Cardiac muscle cell (in vitro differentiated cells and primary cell): Measurements from ENCODE around the gene GPR27. TPM values are rescaled to one million over a fixed set of nuclear protein-coding genes. Genes with fewer than 3 reads are reported as not detected.

ENCODE experiments used
- DNase-seq, 2 donors: peaks; one replicate each; pipeline versions ENCODE4 v3.0.0 to v3.0.0-alpha.2; 2010 to 2017; ENCODE audit warnings: low read depth in 1 of 2, low spot score in 1 of 2
- H3K27ac ChIP-seq: fragments of 200-600 bp; sonication (generic); 2 replicates; pipeline ENCODE4 v1.5.1; 2016
- H3K27me3 ChIP-seq: fragments of 200-600 bp; sonication (generic); 2 replicates; pipeline ENCODE4 v1.6.0; 2016; ENCODE audit warnings: control low read depth
- H3K36me3 ChIP-seq: fragments of 200-600 bp; sonication (generic); 2 replicates; pipeline ENCODE4 v1.5.1; 2016; ENCODE audit warnings: control low read depth
- H3K4me1 ChIP-seq: fragments of 200-600 bp; sonication (generic); 2 replicates; pipeline ENCODE4 v1.8.1; 2017; ENCODE audit warnings: low read depth, mild to moderate bottlenecking, mixed run types
- H3K4me3 ChIP-seq: fragments of 200-600 bp; sonication (generic); 2 replicates; pipeline ENCODE4 v1.5.1; 2016; ENCODE audit warnings: mild to moderate bottlenecking
- H3K9me3 ChIP-seq: fragments of 200-600 bp; sonication (generic); 2 replicates; pipeline ENCODE4 v1.5.1; 2017; ENCODE audit warnings: low read depth, mild to moderate bottlenecking, control low read depth
- polyA plus RNA-seq: library from polyadenylated mRNA; unstranded; fragments of >200 nt; fragmentation: Nextera tagmentation; extraction: Ambion mirVana; gene quantifications from 2 replicates; pipeline ENCODE4 v1.2.1, GENCODE V29; 2016
- total RNA-seq: library from RNA; depleted of rRNA; stranded (reverse); fragments of >200 nt; gene quantifications from 2 replicates; pipeline ENCODE4 v1.2.3, GENCODE V29; 2016
- TF ChIP-seq, protein P1 (sequence below): IDR thresholded peaks from 2 replicates; pipeline ENCODE4 v1.5.1; 2012; ENCODE audit warnings: low read depth, mild to moderate bottlenecking, low read length

Gene GPR27
- total and polyA plus RNA-seq, 2 experiments from 2014 or later = 12.9 to 23.8 TPM

DNA sequence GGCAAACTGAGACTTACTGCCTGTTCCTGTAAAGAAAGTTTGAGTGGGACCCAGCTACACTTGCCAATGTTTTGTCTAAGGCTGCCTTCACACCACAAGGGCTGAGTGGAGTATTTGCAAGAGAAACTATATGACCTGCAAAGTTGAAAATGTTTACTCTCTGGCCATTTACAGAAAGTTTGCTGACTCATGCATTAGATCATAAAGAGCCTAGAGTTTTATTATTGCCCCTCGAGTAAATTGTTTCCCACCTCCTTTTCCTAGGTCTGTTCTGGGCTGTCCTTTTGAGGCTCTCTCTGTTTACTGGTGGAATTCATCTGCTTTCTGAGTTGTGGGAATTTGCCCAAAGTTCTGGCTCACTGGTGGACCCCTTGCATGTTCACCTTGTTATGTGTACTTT lies 38.0 kb downstream of the GPR27 start:
- H3K4me3 ChIP-seq = no peak overlapping the region
- no peaks in the 10 kb centered on the region for H3K36me3 ChIP-seq
- H3K27ac ChIP-seq = no peak overlapping the region
- H3K9me3 ChIP-seq = no peaks in the 10 kb centered on the region
- TF ChIP-seq, protein P1, sequence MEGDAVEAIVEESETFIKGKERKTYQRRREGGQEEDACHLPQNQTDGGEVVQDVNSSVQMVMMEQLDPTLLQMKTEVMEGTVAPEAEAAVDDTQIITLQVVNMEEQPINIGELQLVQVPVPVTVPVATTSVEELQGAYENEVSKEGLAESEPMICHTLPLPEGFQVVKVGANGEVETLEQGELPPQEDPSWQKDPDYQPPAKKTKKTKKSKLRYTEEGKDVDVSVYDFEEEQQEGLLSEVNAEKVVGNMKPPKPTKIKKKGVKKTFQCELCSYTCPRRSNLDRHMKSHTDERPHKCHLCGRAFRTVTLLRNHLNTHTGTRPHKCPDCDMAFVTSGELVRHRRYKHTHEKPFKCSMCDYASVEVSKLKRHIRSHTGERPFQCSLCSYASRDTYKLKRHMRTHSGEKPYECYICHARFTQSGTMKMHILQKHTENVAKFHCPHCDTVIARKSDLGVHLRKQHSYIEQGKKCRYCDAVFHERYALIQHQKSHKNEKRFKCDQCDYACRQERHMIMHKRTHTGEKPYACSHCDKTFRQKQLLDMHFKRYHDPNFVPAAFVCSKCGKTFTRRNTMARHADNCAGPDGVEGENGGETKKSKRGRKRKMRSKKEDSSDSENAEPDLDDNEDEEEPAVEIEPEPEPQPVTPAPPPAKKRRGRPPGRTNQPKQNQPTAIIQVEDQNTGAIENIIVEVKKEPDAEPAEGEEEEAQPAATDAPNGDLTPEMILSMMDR = no peak
- no peaks in the 10 kb centered on the region for H3K4me1 ChIP-seq
- DNase-seq = no peak
- H3K27me3 ChIP-seq = peaks cover 11% of the 10 kb centered on the region

GRCh38 chr3:71796290-71796689 lies 42.6 kb downstream of the GPR27 start:
- Histone ChIP-seq H3K36me3 (no peaks in the 10 kb centered on the region), H3K9me3 (no peaks in the 10 kb centered on the region), H3K4me1 (no peaks in the 10 kb centered on the region), H3K27me3 (no peaks in the 10 kb centered on the region), H3K4me3 (no peak overlapping the region), H3K27ac (no peak overlapping the region)
- DNase-seq = no peak
- TF ChIP-seq, protein P1 = no peak

GRCh38 chr3:71797455-71797854 lies 43.8 kb downstream of the GPR27 start:
- Histone ChIP-seq H3K4me3 (no peak overlapping the region), H3K27me3 (no peaks in the 10 kb centered on the region), H3K4me1 (no peaks in the 10 kb centered on the region), H3K36me3 (no peaks in the 10 kb centered on the region), H3K27ac (no peak overlapping the region), H3K9me3 (no peaks in the 10 kb centered on the region)
- DNase-seq = no peak
- TF ChIP-seq, protein P1 = no peak

DNA sequence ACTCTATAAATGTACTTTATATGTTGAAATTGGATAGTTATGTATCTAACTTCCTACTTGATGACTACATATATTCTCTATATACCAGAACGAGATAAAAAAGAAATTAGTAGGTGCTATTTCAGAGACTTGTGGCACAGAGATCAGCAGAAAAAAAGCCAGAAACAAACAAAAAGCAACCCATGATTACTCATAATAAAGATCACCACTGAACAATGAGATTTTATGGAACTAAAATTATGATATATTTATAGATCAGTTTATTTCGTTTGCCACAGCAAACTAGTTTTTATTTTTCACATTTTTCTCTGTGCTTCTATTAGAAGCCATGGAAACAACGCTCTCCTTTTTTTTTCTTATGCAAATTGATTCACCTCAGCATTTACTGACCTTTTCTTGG lies 46.4 kb downstream of the GPR27 start:
- Histone ChIP-seq H3K36me3 (no peaks in the 10 kb centered on the region), H3K4me1 (no peaks in the 10 kb centered on the region), H3K27ac (no peak overlapping the region), H3K9me3 (no peaks in the 10 kb centered on the region), H3K27me3 (no peaks in the 10 kb centered on the region), H3K4me3 (no peak overlapping the region)
- TF ChIP-seq, protein P1 = no peak
- DNase-seq = no peak

GRCh38 chr3:71801986-71802385 lies 48.3 kb downstream of the GPR27 start:
- no peaks in the 10 kb centered on the region for H3K9me3 ChIP-seq
- no peaks in the 10 kb centered on the region for H3K36me3 ChIP-seq
- DNase-seq = no peak
- no peak overlapping the region for H3K27ac ChIP-seq
- no peak overlapping the region for H3K4me3 ChIP-seq
- TF ChIP-seq, protein P1 = no peak
- no peaks in the 10 kb centered on the region for H3K4me1 ChIP-seq
- H3K27me3 ChIP-seq = no peaks in the 10 kb centered on the region

DNA sequence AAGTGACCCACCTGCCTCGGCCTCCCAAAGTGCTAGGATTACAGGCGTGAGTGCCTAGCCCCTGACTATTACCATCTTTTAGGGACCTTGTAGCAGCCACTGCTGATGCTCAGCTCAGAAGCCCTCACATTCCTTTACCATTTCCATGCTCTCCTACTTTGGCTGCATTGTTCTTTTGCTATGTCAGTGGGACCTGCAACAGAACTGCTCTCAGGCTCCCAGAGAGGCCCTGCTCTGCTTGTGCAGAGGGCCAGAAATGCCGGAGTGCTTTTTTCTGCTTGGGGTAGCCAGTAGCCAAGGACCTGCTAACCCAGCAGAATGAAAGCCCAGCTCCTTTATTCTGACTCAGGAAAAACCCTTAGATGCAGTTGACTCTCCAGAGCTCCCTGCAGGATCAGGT lies 49.6 kb downstream of the GPR27 start:
- no peak overlapping the region for H3K4me3 ChIP-seq
- no peak for DNase-seq
- H3K27ac ChIP-seq = no peak overlapping the region
- H3K27me3 ChIP-seq = no peaks in the 10 kb centered on the region
- H3K36me3 ChIP-seq = no peaks in the 10 kb centered on the region
- no peaks in the 10 kb centered on the region for H3K4me1 ChIP-seq
- H3K9me3 ChIP-seq = no peaks in the 10 kb centered on the region
- TF ChIP-seq, protein P1 = no peak
